Measurements from ENCODE around the gene SPTBN5.

SPTBN5 gene

GRCh38 chr15:41819455-41820050 is 74.3 kb downstream of the SPTBN5 start:
- no peaks in the 10 kb centered on the region for H3K9me2 ChIP-seq (replicated peaks; ENCODE audit: control insufficient read depth, low read length)
- no peaks in the 10 kb centered on the region for H4K20me1 ChIP-seq (ENCODE audit: control insufficient read depth, insufficient read depth, low read depth, low read length)
- no peak overlapping the region for H3K4me3 ChIP-seq (ENCODE audit: low read length)
- H3K4me1 ChIP-seq (ENCODE audit: control insufficient read depth, low read length), result no peaks in the 10 kb centered on the region
- no peaks in the 10 kb centered on the region for H3K36me3 ChIP-seq (ENCODE audit: control insufficient read depth, low read length)
- no peak for TF ChIP-seq CTCF (IDR thresholded peaks at IDR 0.05; ENCODE audit: low read depth, low read length, poor library complexity, severe bottlenecking)
- TF ChIP-seq EZH2phosphoT487 (IDR thresholded peaks at IDR 0.05; ENCODE audit: borderline replicate concordance, low read length), result no peak
- no peaks in the 10 kb centered on the region for H3K79me2 ChIP-seq (ENCODE audit: control insufficient read depth, low read length)
- no peak overlapping the region for H3K4me2 ChIP-seq (ENCODE audit: low read length)
- H3K27ac ChIP-seq (ENCODE audit: low read depth, low read length), result no peak overlapping the region
- no peaks in the 10 kb centered on the region for H3K9me3 ChIP-seq (ENCODE audit: control insufficient read depth, insufficient read depth, low read length)
- no peaks in the 10 kb centered on the region for H3K27me3 ChIP-seq (ENCODE audit: control insufficient read depth, low read length)
- no peaks in the 10 kb centered on the region for H3F3A ChIP-seq (ENCODE audit: control insufficient read depth, insufficient read depth)

- Histone ChIP-seq H3K27me3 (ENCODE audit: control insufficient read depth, low read length) (no peaks in the 10 kb centered on the region), H3K4me2 (ENCODE audit: low read length) (no peak overlapping the region), H3K9me2 (replicated peaks; ENCODE audit: control insufficient read depth, low read length) (no peaks in the 10 kb centered on the region), H3F3A (ENCODE audit: control insufficient read depth, insufficient read depth) (no peaks in the 10 kb centered on the region), H3K4me3 (ENCODE audit: low read length) (no peak overlapping the region), H3K27ac (ENCODE audit: low read depth, low read length) (no peak overlapping the region), H3K36me3 (ENCODE audit: control insufficient read depth, low read length) (no peaks in the 10 kb centered on the region), H3K9me3 (ENCODE audit: control insufficient read depth, insufficient read depth, low read length) (no peaks in the 10 kb centered on the region), H3K4me1 (ENCODE audit: control insufficient read depth, low read length) (no peaks in the 10 kb centered on the region), H3K79me2 (ENCODE audit: control insufficient read depth, low read length) (no peaks in the 10 kb centered on the region), H4K20me1 (ENCODE audit: control insufficient read depth, insufficient read depth, low read depth, low read length) (no peaks in the 10 kb centered on the region)
- no peak for TF ChIP-seq CTCF (IDR thresholded peaks at IDR 0.05; ENCODE audit: low read depth, low read length, poor library complexity, severe bottlenecking)
- no peak for TF ChIP-seq EZH2phosphoT487 (IDR thresholded peaks at IDR 0.05; ENCODE audit: borderline replicate concordance, low read length)
Measured at GRCh38 chr15:41817781-41818180, 76.1 kb downstream of the SPTBN5 start.

GRCh38 chr15:41817327-41817726 is 76.5 kb downstream of the SPTBN5 start:
- no peaks in the 10 kb centered on the region for H3K79me2 ChIP-seq (ENCODE audit: control insufficient read depth, low read length)
- no peak for TF ChIP-seq CTCF (IDR thresholded peaks at IDR 0.05; ENCODE audit: low read depth, low read length, poor library complexity, severe bottlenecking)
- TF ChIP-seq EZH2phosphoT487 (IDR thresholded peaks at IDR 0.05; ENCODE audit: borderline replicate concordance, low read length), result no peak
- H3K27me3 ChIP-seq (ENCODE audit: control insufficient read depth, low read length), result no peaks in the 10 kb centered on the region
- H3K4me1 ChIP-seq (ENCODE audit: control insufficient read depth, low read length), result no peaks in the 10 kb centered on the region
- H4K20me1 ChIP-seq (ENCODE audit: control insufficient read depth, insufficient read depth, low read depth, low read length), result no peaks in the 10 kb centered on the region
- no peak overlapping the region for H3K4me2 ChIP-seq (ENCODE audit: low read length)
- H3K27ac ChIP-seq (ENCODE audit: low read depth, low read length), result no peak overlapping the region
- no peaks in the 10 kb centered on the region for H3F3A ChIP-seq (ENCODE audit: control insufficient read depth, insufficient read depth)
- H3K36me3 ChIP-seq (ENCODE audit: control insufficient read depth, low read length), result no peaks in the 10 kb centered on the region
- H3K9me3 ChIP-seq (ENCODE audit: control insufficient read depth, insufficient read depth, low read length), result no peaks in the 10 kb centered on the region
- no peaks in the 10 kb centered on the region for H3K9me2 ChIP-seq (replicated peaks; ENCODE audit: control insufficient read depth, low read length)
- no peak overlapping the region for H3K4me3 ChIP-seq (ENCODE audit: low read length)

All from DOHH2 (cell line).